HG02852 (cell line): ENCODE data around the gene KNCN.

Experiments used
- ATAC-seq: cut with Tn5 transposase; IDR thresholded peaks from one replicate; pipeline ENCODE4 v1.9.1; 2021; ENCODE audit warnings: mild to moderate bottlenecking, moderate library complexity; ENCODE audit not compliant: unreplicated experiment

KNCN gene

DNA sequence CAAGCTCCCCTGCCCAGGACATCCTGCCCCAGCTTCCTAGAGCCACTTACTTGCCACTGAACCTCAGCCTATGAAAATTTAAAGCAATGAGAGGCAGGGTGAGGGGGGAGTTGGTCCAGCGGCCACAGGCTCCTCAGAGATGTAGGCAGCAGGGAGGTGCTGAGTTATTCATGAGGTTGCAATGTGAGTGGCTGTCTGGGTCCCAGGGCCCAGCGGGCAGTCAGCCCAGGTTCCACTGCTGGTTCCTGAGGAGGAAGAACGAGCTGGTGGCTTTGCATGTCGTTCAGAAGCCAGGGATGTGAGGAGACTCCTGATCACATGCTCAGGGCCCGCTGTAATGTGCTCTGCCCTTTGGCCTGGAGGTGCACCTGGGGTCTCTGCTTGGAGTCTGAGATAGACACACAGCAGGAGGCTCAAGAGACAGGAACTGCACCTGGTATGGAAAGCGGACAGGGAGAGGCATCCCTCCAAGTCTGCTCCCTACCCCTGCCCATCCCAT is at the start of gene KNCN:
KNCN (minus strand) TSS at position 51 of the 499 bp plus-strand sequence. CDS start 432 bp downstream, outside the sequence.
- ATAC-seq: no peak

DNA sequence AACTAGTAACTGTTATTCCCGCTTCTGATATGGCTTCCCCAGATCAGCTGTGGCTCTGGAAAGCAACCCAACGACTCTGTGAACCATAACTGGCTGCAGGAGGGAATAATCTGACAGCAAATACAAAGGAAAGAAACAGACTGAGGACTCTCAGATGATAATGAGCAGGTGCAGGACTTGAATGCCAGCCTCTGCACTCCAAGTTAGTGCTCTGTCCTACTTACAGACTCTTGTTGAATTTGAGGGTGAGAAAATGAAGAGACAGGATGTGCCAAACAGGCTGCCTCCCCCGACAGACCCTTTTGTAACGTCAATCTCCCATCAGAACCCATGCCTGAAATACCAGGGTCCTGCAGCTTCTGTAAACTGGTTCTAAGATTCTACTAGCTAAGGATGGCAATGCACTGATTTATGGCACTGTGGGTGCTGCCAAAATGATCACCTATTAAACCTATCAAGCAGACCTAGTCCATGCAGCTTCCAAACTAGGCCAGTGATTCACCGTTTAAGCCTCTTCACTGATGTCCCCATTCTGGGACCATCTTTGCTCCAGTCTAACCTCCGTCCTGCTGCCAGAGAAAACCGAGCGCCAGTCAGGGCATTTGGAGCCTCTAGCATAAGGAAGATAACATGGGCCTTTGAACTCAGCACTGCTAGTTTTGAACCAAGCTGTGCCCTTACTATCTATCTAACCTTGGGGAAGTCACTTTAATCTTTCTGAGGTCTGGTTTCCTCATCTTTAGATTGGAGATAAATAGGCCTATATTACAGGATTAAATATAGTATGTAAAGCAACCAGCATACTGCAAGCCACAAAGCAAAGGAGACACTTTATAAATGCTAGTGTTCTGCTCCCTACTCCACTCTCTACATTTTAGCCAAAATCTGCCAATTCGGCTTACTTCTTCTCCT is 47.9 kb upstream of the KNCN start:
- ATAC-seq: no peak

DNA sequence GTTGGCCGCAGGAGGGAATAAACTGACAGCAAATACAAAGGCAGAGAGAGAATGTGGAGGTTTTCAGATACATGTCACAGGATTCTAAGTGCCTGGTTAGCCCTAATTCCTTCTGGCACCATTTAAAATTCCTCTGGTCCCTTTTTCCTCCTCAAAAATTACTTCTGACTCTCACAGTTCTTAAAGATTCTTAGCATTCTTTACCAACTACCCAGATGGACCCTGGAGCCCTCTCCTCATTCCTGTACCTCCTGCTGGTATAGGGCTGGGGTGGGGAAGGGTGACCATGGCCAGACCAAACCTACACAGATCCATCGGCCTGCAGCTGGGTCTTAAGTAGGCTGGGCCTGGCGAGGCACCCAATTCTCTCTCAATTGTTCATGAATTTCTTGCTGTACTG is 45.4 kb upstream of the KNCN start:
- ATAC-seq: no peak

DNA sequence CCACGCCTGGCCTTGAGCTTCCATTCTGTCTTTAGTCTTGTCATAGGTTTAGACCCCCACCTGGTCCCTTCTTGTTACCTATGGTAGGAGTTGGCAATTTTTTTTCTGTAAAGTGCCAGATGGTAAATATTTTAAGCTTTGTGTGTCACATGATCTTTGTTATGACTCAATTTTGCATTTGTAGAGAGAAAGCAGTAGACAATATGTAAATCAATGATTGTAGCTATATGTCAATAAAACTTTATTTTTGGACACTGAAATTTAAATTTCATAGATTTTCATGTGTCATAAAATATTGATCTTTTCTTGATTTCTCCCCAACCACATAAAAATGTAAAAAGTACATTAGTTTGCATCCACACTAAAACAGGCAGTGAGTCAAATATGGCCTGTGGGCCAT is 44.6 kb upstream of the KNCN start:
- ATAC-seq: no peak

DNA sequence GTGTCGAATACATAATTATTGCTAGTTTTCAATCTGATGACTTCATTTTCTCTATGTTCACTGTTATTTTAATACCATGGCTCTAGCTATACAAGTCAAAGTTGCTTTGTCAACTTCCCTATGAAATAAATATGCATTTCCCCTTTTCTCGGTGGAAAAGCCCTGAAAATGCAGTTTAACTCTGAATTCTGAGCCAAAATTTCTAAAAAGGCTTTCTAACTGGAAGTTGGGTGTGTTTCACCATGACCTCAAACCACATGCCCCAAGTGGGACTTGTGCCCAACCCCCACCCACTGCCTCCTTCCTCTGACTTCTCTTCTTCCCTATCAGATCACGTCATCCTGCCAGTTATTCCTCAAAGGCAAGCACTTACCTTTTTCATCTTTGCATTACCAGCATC is 43.7 kb upstream of the KNCN start:
- ATAC-seq: no peak

DNA sequence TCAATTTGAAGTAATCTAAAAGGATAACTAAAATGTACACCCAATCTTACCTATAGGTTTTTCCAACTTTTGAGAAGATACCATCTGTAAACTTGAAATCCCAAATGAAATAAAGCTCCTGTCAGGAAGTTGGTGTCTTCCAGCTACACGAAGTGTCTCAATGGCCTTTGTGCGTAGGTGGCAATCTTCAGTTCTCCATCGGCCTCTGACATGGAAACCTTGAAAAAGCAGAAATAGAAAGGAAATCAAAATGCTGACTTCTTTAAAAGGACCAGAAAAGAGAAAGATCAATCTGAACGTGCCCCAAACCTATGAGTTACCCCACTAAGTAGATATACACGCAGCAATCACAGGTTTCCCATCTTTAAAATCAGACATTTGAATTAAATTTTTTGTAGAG is 42.6 kb upstream of the KNCN start:
- ATAC-seq: no peak

DNA sequence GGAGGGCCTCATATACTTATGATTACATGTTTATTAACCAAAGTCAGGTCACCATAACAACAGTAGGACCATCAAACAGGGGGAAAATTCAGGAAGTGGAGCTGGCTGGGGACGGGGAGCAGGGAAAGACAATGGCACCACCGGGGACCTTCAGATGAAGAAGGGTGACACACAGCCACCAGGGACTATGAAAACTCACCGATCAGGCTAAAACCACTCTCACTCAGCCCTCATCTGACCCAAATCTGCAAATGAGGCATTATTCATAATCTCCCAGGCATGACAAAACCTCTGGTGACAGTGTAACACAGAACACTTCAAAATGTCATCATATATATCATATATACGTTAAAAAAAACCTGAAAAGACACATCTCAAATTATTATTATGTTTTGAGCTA is 41.4 kb upstream of the KNCN start:
- no peak for ATAC-seq

DNA sequence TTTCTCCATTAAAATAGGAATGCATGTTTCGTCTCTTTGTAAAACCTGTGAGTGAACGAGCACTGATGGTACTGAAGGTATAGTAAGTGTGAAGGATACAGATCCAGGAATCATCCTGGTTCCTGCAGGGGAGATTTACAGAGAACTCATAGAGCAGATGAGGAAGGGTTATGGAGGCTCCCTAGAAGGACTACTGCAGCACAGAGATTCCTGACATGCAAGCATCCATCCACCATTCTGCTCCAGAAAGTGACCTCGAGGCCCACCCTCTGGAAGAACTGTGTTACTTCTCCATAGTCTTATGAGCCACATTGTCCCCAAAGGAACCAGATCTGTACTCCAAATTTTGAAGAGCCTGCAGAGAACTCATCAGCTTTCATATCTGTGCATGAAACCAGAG is 38.1 kb upstream of the KNCN start:
- ATAC-seq: no peak

DNA sequence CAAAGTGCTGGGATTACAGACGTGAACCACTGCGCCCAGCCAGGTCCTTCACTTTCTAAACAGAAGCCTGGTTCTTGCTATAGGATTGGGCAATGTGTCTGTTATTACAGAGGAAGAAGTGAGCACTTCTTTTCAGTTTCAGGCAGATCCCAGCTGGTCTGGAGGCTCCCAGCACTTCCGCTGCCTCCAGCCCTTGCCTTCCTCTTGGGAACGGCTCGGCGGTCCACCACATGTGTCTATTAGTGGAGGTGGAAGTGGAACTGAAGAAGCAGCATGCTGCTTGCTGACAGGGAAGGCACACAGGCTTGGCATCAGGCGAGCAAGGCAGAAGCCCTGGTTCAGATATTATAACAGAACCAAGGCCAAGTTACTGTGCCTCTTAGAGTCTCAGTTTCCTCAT is 35.6 kb upstream of the KNCN start:
- no peak for ATAC-seq

DNA sequence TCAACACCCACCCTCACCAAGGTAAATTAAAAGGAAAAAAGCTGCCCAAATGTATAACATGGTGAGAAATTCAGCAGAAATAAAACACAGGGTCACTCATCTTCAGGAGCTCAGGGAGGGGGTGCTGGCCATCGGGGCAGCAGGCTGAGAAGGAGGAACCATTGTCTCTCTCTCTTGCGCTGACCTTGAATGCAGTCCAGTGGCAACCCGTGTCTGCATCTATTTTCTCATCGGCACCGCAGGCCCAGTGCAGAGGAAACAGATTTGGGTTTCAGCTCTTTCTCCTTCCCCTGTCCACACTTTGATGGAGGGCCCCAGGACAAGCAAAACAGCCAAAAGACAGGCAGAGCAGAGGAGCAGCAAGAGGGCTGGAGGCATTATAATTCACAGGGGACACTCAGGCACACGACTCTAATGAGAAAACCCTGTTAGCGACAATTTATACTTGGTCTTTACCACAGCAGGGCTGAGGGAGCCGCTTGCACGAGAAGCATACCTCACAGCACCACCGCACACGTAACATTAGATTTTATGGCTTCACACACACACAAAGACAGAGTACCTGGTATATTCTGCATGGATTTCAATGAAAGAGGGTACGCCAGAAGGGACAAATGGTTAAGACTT is 34.0 kb upstream of the KNCN start:
- no peak for ATAC-seq

DNA sequence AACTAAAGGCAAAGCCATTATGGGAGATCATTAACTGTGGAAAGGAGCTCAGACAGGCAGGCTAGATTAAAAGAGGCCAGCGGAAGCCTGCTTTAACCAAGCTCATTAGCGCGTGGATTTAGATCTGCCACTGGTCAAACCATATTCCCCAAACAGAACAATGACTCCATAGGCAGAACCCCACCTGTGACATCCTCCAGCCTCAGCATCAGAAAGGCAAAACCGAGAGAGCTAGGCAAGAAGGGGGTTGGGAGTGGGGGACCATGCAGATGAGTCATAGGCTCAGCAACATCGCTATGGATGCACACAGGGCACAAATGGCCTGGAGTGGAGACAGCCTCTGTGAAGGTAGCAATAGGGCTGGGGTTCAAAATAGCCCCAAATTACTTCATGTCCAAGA is 32.0 kb upstream of the KNCN start:
- ATAC-seq: no peak

DNA sequence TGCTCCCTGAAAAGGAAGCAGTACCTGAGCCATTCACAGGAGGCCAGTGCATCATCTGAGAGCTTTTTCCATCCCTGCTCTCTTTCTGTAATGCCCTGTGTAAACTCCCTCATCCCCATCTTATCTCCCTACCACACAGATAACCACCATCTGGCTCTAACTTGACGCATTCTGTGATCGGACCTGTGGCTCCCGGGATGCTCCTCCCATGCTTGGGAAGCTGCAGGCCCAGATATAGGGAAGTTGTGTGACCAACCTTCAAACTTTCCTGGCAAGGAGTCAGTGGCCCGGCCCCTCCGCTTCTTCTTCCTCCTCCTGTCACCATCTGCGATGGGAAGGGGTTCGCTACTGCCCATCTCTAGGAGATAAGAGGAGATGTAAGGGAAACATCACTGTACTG is 31.5 kb upstream of the KNCN start:
- ATAC-seq: no peak

DNA sequence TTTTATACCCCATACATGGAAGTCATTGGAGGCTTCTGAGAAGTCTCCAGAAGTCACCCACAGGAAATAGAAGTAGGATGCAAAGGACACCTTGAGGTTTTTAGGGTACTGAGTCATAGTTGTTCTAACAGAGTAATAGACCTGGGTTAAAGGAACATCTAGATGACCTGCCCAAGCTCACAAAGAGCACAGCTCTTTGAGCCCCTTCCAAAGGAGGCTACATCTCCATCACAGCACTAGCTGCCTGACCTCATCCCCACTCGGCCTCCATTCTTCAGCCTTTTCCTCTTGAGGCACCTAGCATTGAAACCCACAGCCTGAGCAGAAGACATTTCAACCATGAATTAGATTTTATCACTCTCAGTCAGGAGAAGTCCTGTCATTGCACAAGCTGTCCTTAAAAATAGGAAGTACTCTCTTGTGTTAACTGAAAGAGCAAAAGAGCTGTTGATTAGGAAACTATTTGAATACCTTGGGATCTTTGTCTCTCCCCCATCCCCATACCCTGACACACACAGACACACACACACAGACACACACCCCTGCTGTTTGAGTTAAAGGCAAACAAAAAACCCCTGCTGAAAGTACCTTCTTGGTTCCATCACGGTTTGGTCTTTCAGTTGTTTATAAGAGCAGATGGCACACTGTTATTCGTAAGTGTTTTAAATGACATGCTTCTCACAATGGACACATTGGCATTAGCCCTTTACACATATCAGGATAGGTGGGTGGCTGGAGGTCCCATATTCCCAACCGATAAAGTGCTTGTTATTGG is 30.4 kb upstream of the KNCN start:
- no peak for ATAC-seq

DNA sequence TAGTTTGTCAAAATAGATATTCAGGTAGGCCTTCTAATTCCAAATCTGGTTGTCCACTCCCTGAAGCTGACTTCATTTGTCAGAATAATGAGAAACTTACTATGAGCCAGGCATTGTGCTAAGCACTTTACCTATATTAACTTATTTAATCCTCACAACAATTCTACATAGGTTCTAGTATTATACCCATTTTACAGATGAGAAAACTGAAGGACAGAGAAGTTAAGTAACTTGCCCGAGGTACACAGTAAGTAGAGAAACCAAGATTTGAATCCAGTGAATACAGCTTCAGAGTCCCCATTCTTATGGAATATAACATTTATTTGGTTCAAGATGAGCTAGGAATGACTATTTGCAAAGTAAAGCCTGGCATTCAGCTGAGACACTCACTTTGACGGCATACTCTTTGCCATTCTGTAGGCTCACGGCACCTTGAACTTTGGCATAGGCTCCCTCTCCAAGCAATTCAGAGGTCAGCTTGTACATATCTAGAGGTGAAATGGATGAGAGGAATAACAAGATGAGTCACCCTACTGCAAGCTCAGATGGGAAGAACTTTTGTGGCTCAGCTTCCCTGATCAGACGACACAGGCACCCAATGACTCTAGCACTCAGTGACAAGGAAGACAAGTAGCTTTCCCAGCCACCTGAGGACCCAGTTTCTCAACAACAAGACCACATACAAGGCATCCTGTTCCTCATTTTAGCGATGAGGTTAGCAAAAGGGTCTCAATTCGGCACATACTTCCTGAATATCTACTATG is 28.9 kb upstream of the KNCN start:
- no peak for ATAC-seq

DNA sequence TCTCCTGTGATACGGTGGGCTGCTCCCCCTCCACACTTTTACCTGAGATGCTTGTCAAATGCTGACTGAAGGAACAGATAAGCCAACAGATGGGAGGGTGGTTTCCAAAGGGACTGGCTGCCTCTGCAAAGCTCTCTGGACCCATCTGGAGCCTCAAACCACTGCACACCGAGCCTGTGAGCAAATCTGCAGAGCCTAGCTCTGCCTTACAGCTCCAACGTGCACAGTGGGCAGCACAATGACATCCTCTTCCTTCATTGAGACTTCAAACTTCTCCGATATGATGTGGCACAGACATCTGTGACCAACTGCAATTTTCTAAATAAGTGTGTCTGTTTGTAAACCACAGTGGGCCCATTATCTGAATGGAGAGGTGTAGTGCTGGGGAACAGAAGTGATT is 26.2 kb upstream of the KNCN start:
- ATAC-seq: no peak

DNA sequence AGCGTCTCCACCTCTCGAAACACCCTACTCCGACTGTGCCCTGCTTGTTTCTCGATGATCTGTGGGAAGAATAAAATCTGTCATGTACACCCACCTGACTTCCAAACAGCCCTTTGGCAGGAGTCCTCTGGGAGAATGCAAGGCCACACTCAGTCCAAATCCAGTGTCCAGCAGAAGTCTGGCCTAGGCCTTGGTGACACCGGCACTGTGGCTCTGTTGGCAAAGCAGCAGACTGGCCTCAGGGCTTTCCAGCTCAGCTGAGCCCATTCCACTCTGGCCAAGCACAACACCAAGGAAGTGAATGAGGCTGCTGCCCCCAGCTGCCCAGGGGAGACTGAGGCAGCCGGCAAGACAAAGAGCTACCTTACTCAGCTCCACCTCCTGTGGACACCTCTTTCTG is 25.1 kb upstream of the KNCN start:
- ATAC-seq: no peak

DNA sequence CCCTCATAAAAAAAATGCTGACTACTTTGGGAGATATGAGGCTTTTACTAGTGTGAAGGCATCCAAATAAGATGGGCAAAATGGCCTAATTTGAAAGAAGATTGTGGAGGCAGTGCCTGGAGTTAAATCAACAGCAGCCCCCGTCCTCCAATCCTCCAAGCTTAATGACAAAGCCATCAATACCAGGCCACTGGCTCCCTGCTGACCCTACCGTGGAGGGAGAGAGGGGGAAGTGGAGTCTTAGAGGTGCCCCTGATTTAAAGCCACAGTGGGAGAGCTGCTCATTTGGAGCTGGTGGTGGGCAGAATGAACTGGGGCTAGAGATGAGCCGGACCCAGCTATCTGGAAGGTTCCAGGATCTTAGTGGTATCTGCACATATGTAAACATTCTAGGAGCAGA is 24.3 kb upstream of the KNCN start:
- ATAC-seq: no peak

DNA sequence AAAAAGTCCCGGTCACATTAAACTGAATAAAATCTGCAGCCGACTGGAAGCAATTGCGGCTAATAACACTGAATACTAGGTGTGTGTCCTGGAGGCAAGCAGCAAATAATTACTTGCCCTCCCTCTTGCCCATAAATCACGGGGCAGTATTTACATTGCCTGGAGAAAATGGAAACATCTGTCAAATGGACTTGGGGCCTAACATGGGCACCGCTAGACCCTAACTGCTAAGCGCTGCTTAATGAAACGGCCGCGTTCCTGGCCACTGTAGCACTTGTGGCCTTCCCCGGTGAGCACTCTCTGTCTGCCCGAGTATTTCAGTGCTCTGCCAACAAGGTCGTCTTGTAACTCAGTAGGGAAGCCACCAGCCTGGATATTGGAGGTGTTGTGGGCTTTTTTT is 23.9 kb upstream of the KNCN start:
- no peak for ATAC-seq

DNA sequence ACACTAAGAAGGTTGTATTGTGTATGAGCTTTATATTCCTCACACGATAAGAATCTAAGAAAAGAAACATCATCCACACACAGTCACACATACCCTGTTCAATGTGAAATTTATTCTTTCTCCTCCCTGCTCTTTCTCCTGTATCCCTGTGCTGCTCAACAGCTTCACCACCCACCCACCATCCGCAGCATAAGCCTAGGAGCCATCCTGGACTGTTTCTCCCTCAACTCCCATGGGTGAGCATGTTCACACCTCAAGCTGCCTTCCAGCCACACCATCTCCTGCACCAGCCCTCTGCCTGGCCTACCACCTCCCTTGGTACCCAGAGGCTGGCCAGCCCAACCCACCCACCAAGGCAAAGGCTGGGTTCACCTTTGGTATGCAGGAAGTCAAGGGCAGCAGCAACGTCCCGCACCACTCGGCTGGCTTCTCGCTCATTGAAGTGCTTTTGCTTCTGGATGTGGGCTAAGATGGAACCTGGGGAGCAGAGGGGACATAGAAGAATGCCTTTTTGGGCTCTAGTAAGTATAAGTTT is 20.3 kb upstream of the KNCN start:
- ATAC-seq: no peak

DNA sequence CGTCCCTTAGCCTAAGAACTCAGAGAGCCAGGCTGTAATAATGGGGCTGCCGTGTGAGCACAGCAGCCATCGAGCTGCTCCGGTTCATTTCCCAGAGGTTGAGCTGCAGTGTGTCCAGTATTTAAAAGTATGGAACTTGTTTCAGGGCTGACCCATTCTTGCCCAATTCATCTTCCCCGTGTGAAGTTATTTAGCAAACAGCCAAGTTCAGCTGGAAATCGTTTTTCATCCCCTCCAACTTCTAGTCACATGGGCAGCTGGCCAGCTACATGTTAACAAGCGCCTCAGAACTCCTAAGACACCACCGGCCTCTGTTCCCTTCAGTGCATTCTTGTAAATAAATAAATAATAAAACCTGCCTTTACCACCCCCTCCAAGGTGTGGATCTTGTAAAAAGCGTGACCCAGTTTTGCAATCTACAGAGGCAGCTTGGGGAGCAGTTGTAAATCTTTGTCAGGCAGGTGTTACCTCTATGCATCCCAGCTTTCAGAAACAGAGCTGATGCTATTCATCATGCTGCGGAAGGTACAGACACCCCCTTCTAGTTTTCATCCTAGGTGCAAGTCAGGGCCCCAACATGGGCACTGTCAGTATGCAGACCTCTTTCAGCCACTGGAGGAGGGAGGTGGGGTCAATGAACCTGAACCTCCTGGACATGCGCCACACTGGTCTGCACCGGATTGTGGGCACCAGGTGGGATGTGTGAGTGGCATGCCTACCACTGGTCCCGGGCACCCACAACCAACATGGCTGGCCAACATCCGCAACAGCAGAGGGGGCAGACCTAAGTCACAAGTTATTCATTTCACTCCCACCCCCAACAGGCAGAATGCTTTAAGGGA is 18.7 kb upstream of the KNCN start:
- ATAC-seq: no peak
